OCI-LY3 (cell line): ENCODE results near the gene WIPF3.
"Not testable (repeated sequence)": the region's sequence is repeated elsewhere in the genome, so short reads cannot be mapped to it uniquely, and the experiment has no call there.

ENCODE experiments used
- H2AFZ ChIP-seq: fragments of 200-600, 300-600 bp; shearing (Covaris generic); 2 replicates; pipeline ENCODE4 v1.6.0; 2014; ENCODE audit warnings: antibody characterized with exemption, low read depth, low read length
- H3K27ac ChIP-seq: fragments of 200-600, 300-600 bp; sonication (generic); 2 replicates; pipeline ENCODE4 v1.5.1; 2014; ENCODE audit warnings: mild to moderate bottlenecking, low read length, moderate library complexity, mixed read lengths
- H3K27me3 ChIP-seq: fragments of 200-600, 300-600 bp; sonication (generic); 2 replicates; pipeline ENCODE4 v1.6.1; 2014; ENCODE audit warnings: low read depth, low read length, mixed read lengths
- H3K36me3 ChIP-seq: fragments of 200-600, 300-600 bp; sonication (generic); replicated peaks from 2 replicates; pipeline ENCODE3; 2014; ENCODE audit warnings: low read depth, low read length, mixed read lengths
- H3K4me1 ChIP-seq: fragments of 300-600, 200-600 bp; sonication (generic); 2 replicates; pipeline ENCODE4 v1.6.1; 2014; ENCODE audit warnings: low read length, mixed read lengths
- H3K4me2 ChIP-seq: fragments of 200-600, 300-600 bp; sonication (generic); 2 replicates; pipeline ENCODE4 v1.6.1; 2014; ENCODE audit warnings: low read length, mixed read lengths
- H3K4me3 ChIP-seq: fragments of 300-600, 200-600 bp; sonication (generic); 2 replicates; pipeline ENCODE4 v1.5.1; 2014; ENCODE audit warnings: antibody characterized with exemption, mild to moderate bottlenecking, low read length, moderate library complexity
- H3K79me2 ChIP-seq: fragments of 300-600, 200-600 bp; shearing (Covaris generic); 2 replicates; pipeline ENCODE4 v1.6.1; 2014; ENCODE audit warnings: mild to moderate bottlenecking, low read length, mixed read lengths
- H3K9ac ChIP-seq: fragments of 300-600, 200-600 bp; shearing (Covaris generic); 2 replicates; pipeline ENCODE4 v1.6.0; 2014; ENCODE audit warnings: mild to moderate bottlenecking, low read length, moderate library complexity
- H3K9me3 ChIP-seq: fragments of 200-600, 300-600 bp; shearing (Covaris generic); 2 replicates; pipeline ENCODE4 v1.6.1; 2014; ENCODE audit warnings: low read length, mixed read lengths; ENCODE audit not compliant: insufficient read depth
- H4K20me1 ChIP-seq: fragments of 200-600, 300-600 bp; sonication (generic); 2 replicates; pipeline ENCODE4 v1.6.1; 2016; ENCODE audit warnings: low read length, mixed read lengths; ENCODE audit not compliant: insufficient read depth
- CTCF ChIP-seq: fragments of 200-600, 300-600 bp; sonication (generic); IDR thresholded peaks from 2 replicates; pipeline ENCODE4 v1.5.1; 2014; ENCODE audit warnings: antibody characterized with exemption, low read length, low read depth
- EZH2phosphoT487 ChIP-seq: fragments of 200-600 bp; shearing (Covaris generic); IDR thresholded peaks from 2 replicates; pipeline ENCODE4 v1.6.1; 2018; ENCODE audit warnings: antibody characterized with exemption, mixed run types, low read depth

WIPF3 gene

GRCh38 chr7:29955799-29956486, 149.6 kb downstream of the WIPF3 start:
- Histone ChIP-seq H4K20me1 (no peaks in the 10 kb centered on the region), H3K27ac (no peak overlapping the region), H2AFZ (no peak overlapping the region), H3K4me3 (no peak overlapping the region), H3K4me2 (no peak overlapping the region), H3K36me3 (peaks cover 8% of the 10 kb centered on the region), H3K9me3 (no peaks in the 10 kb centered on the region), H3K4me1 (no peaks in the 10 kb centered on the region), H3K9ac (no peak overlapping the region), H3K79me2 (no peaks in the 10 kb centered on the region), H3K27me3 (no peaks in the 10 kb centered on the region)
- TF ChIP-seq CTCF = no peak
- no peak for TF ChIP-seq EZH2phosphoT487

- Histone ChIP-seq H3K36me3 (peaks cover 5% of the 10 kb centered on the region), H4K20me1 (no peaks in the 10 kb centered on the region), H3K27me3 (no peaks in the 10 kb centered on the region), H2AFZ (no peak overlapping the region), H3K79me2 (no peaks in the 10 kb centered on the region), H3K4me1 (no peaks in the 10 kb centered on the region), H3K27ac (no peak overlapping the region), H3K4me2 (no peak overlapping the region), H3K9ac (no peak overlapping the region), H3K4me3 (no peak overlapping the region), H3K9me3 (no peaks in the 10 kb centered on the region)
- TF ChIP-seq EZH2phosphoT487 (no peak), CTCF (no peak)
Observed at GRCh38 chr7:29956487-29956836, 150.2 kb downstream of the WIPF3 start.

- H3K9me3 ChIP-seq = no peaks in the 10 kb centered on the region
- TF ChIP-seq EZH2phosphoT487 (no peak), CTCF (no peak)
- H3K9ac ChIP-seq = no peak overlapping the region
- H2AFZ ChIP-seq = no peak overlapping the region
- H3K27ac ChIP-seq = no peak overlapping the region
- no peaks in the 10 kb centered on the region for H4K20me1 ChIP-seq
- no peaks in the 10 kb centered on the region for H3K36me3 ChIP-seq
- H3K4me1 ChIP-seq = no peaks in the 10 kb centered on the region
- H3K4me3 ChIP-seq = no peak overlapping the region
- H3K79me2 ChIP-seq = no peaks in the 10 kb centered on the region
- H3K27me3 ChIP-seq = no peaks in the 10 kb centered on the region
- no peak overlapping the region for H3K4me2 ChIP-seq
Observed at GRCh38 chr7:29957521-29958310, 151.4 kb downstream of the WIPF3 start.

- no peaks in the 10 kb centered on the region for H3K27me3 ChIP-seq
- no peak overlapping the region for H3K4me3 ChIP-seq
- TF ChIP-seq CTCF = no peak
- TF ChIP-seq EZH2phosphoT487 = no peak
- no peak overlapping the region for H3K27ac ChIP-seq
- H3K9ac ChIP-seq = no peak overlapping the region
- no peaks in the 10 kb centered on the region for H3K4me1 ChIP-seq
- H3K4me2 ChIP-seq = no peak overlapping the region
- H3K36me3 ChIP-seq = no peaks in the 10 kb centered on the region
- H4K20me1 ChIP-seq = no peaks in the 10 kb centered on the region
- H3K79me2 ChIP-seq = no peaks in the 10 kb centered on the region
- no peaks in the 10 kb centered on the region for H3K9me3 ChIP-seq
- H2AFZ ChIP-seq = no peak overlapping the region
Observed at GRCh38 chr7:29958667-29959358, 152.5 kb downstream of the WIPF3 start.

- H3K27me3 ChIP-seq, H3K4me1 ChIP-seq, H2AFZ ChIP-seq, H3K9me3 ChIP-seq, H3K9ac ChIP-seq, H3K27ac ChIP-seq, H3K4me3 ChIP-seq, H3K4me2 ChIP-seq, H3K36me3 ChIP-seq, H3K79me2 ChIP-seq, H4K20me1 ChIP-seq: not testable (repeated sequence)
Observed at GRCh38 chr7:29961611-29962010, 155.3 kb downstream of the WIPF3 start.
